Caco-2 (cell line): ENCODE measurements around the gene FAM117B. TPM values are rescaled to one million over a fixed set of nuclear protein-coding genes. Genes with fewer than 3 reads are reported as not detected.

Experiments
- Bru-seq: library from RNA; stranded (reverse); fragments of 400-500 nt; gene quantifications from one replicate; lab custom pipeline; 2021; lab: Mats Ljungman, UMichigan
- BruChase-seq, 2 experiments: library from RNA; stranded (reverse); fragments of 400-500 nt; gene quantifications; one replicate each; lab custom pipeline; 2021; lab: Mats Ljungman, UMichigan
- BruUV-seq: library from RNA; stranded (reverse); fragments of 400-500 nt; replicated peaks from 2 replicates; lab custom pipeline; 2021; lab: Mats Ljungman, UMichigan
- CTCF ChIA-PET: fragments of 300-600 bp; sonication (Branson Sonifier 250); formaldehyde crosslinking; loops from one replicate; lab custom pipeline; 2022; ENCODE audit warnings: antibody characterized with exemption; lab: Charles Lee
- POLR2A ChIA-PET: fragments of 300-600 bp; sonication (Branson Sonifier 250); formaldehyde crosslinking; loops from one replicate; lab custom pipeline; 2022; ENCODE audit warnings: antibody characterized with exemption; lab: Charles Lee
- DNase-seq, 2 experiments: peaks; one replicate each; pipeline versions ENCODE4 v3.0.0 to v3.0.0-alpha.2; 2020 to 2022
- H3K27me3 ChIP-seq: replicated peaks from 2 replicates; pipeline ENCODE4 v1.6.0; 2011; ENCODE audit warnings: low read length; ENCODE audit not compliant: control insufficient read depth, insufficient read depth
- H3K36me3 ChIP-seq: 2 replicates; pipeline ENCODE4 v1.5.1; 2011; ENCODE audit warnings: low read length; ENCODE audit not compliant: control insufficient read depth, insufficient read depth
- H3K4me1 ChIP-seq: fragments of 250-450 bp; sonication (Bioruptor Pico); 2 replicates; pipeline ENCODE4 v1.5.1; 2020; ENCODE audit warnings: mild to moderate bottlenecking
- H3K4me3 ChIP-seq: 2 replicates; pipeline ENCODE4 v1.5.1; 2011; ENCODE audit warnings: low read depth, mild to moderate bottlenecking, control low read depth, low read length
- H3K9me3 ChIP-seq: fragments of 250-450 bp; sonication (Bioruptor Pico); 2 replicates; pipeline ENCODE4 v1.5.1; 2020; ENCODE audit warnings: mild to moderate bottlenecking, moderate library complexity
- H3K27ac Mint-ChIP-seq: one replicate; pipeline ENCODE4 v1.8.0; 2022; ENCODE audit warnings: mixed read lengths; ENCODE audit not compliant: unreplicated experiment
- H3K27me3 Mint-ChIP-seq: one replicate; pipeline ENCODE4 v1.8.0; 2022; ENCODE audit warnings: mixed read lengths; ENCODE audit not compliant: insufficient read depth, unreplicated experiment
- H3K36me3 Mint-ChIP-seq: one replicate; pipeline ENCODE4 v1.8.0; 2022; ENCODE audit warnings: mild to moderate bottlenecking, mixed read lengths; ENCODE audit not compliant: insufficient read depth, unreplicated experiment
- H3K4me1 Mint-ChIP-seq: one replicate; pipeline ENCODE4 v1.8.0; 2022; ENCODE audit warnings: low read depth, mixed read lengths; ENCODE audit not compliant: unreplicated experiment
- H3K4me3 Mint-ChIP-seq: one replicate; pipeline ENCODE4 v1.8.0; 2022; ENCODE audit warnings: mild to moderate bottlenecking, moderate library complexity, mixed read lengths; ENCODE audit not compliant: unreplicated experiment
- H3K9me3 Mint-ChIP-seq: one replicate; pipeline ENCODE4 v1.8.0; 2022; ENCODE audit warnings: mixed read lengths; ENCODE audit not compliant: unreplicated experiment
- CTCF ChIP-seq, 2 experiments: fragments of 200-600 bp in 1 of 2; IDR thresholded peaks; 1 replicate in 1 of 2; 2 replicates in 1 of 2; pipeline versions ENCODE4 v1.5.1 to v1.8.0; 2011 to 2022; ENCODE audit warnings: antibody characterized with exemption in 1 of 2, control low read depth in 1 of 2, inconsistent platforms in 1 of 2, low read depth in 1 of 2, low read length in 1 of 2, mild to moderate bottlenecking in 1 of 2, moderate library complexity in 1 of 2; ENCODE audit not compliant: insufficient read depth in 1 of 2, severe bottlenecking in 1 of 2, unreplicated experiment in 1 of 2
- intact Hi-C: fragments of 100-400 bp; cut with micrococcal nuclease; formaldehyde crosslinking; loops from one replicate; pipeline ENCODE4 v1.10.0; 2022; ENCODE audit not compliant: unreplicated experiment
- long read RNA-seq: library from polyadenylated mRNA; stranded (forward); transcript quantifications from one replicate; pipeline ENCODE4 v2.0.0, GENCODE V29; 2022
- total RNA-seq: library from RNA; stranded (reverse); gene quantifications from 2 replicates; pipeline ENCODE4 v1.2.3, GENCODE V29; 2022

FAM117B gene
- total RNA-seq = 9.6 and 9.8 TPM in 2 replicates
- percentile 67 among the genes with signal in this experiment for Bru-seq, nascent RNA
- BruChase-seq, experiment 1, labeled RNA remaining after a 2-hour chase = percentile 61 among the genes with signal in this experiment
- BruChase-seq, experiment 2, labeled RNA remaining after a 6-hour chase = percentile 54 among the genes with signal in this experiment
- long read RNA-seq, partial matches to known transcripts = 0 of 3 reads
- long read RNA-seq, other reads (novel, unspliced or antisense) = 3 of 3 reads

- H3K4me1 ChIP-seq = peaks cover 9% of the 10 kb centered on the region; the same call in 1 of the 2 replicates
- Mint-ChIP-seq H3K4me3 (peak within 1 kb of the TSS; percentile 89), H3K9me3 (no peaks in the 10 kb centered on the region), H3K36me3 (peaks cover 8% of the 10 kb centered on the region), H3K27me3 (no peaks in the 10 kb centered on the region), H3K4me1 (peaks cover 15% of the 10 kb centered on the region), H3K27ac (peak within 1 kb of the TSS; percentile 80)
- no peaks in the 10 kb centered on the region for H3K9me3 ChIP-seq
- no peaks in the 10 kb centered on the region for H3K36me3 ChIP-seq
- BruUV-seq = no TSS peak
- no peaks in the 10 kb centered on the region for H3K27me3 ChIP-seq
- intact Hi-C loops = loop anchor here (1.0 to 5.0 kb wide), 2 partner anchors 46 to 238 kb away; partner anchors contain the start of gene ICA1L
- DNase-seq = peak; percentile 98
- H3K4me3 ChIP-seq = peak within 1 kb of the TSS; percentile 97
- ChIA-PET CTCF (interaction anchor here (0.6 to 2.6 kb wide), 2 partner anchors 46 to 1553 kb away, joined by 5 to 21 read pairs; no protein-coding TSS in a partner anchor), POLR2A (interaction anchor here (1.0 kb wide), 1 partner anchor 379 kb away, joined by 5 read pairs; no protein-coding TSS in a partner anchor)
- peak in 1 of 2 experiments; percentile 34 for TF ChIP-seq CTCF (IDR thresholded peaks at IDR 0.05; ENCODE audit: insufficient read depth in 1 of 2, low read depth in 1 of 2, low read length in 1 of 2, severe bottlenecking in 1 of 2, unreplicated experiment in 1 of 2)
Observed at GRCh38 chr2:202634556-202635427, at the start of gene FAM117B. FAM117B (plus strand) TSS chr2:202634969; CDS start chr2:202635188, 219 bp downstream.

- H3K36me3 ChIP-seq = no peaks in the 10 kb centered on the region
- H3K27ac Mint-ChIP-seq = no peak overlapping the region
- peak overlapping the region; percentile 40 for H3K4me3 Mint-ChIP-seq
- ChIA-PET POLR2A (interaction anchor here (0.6 to 1.2 kb wide), 3 partner anchors 39 to 1321 kb away, joined by 3 to 5 read pairs (median 3); no protein-coding TSS in a partner anchor), CTCF (interaction anchor here (0.5 to 1.9 kb wide), 6 partner anchors 13 to 481 kb away, joined by 3 to 21 read pairs (median 4); partner anchors contain the start of gene FAM117B)
- no TSS peak for BruUV-seq
- peaks cover 9% of the 10 kb centered on the region for H3K4me1 Mint-ChIP-seq
- intact Hi-C loops = loop anchor here (1.0 to 10.0 kb wide), 4 partner anchors 45 to 1320 kb away; partner anchors contain the start of gene FAM117B
- peaks cover 11% of the 10 kb centered on the region for H3K4me1 ChIP-seq
- no peaks in the 10 kb centered on the region for H3K27me3 Mint-ChIP-seq
- no peaks in the 10 kb centered on the region for H3K27me3 ChIP-seq
- DNase-seq = peak; percentile 81 to 86
- H3K36me3 Mint-ChIP-seq = no peaks in the 10 kb centered on the region
- H3K9me3 Mint-ChIP-seq = no peaks in the 10 kb centered on the region
- H3K9me3 ChIP-seq = no peaks in the 10 kb centered on the region; the same call in 1 of the 2 replicates
- peak; percentile 85 to 86 for TF ChIP-seq CTCF (IDR thresholded peaks at IDR 0.05; ENCODE audit: insufficient read depth in 1 of 2, low read depth in 1 of 2, low read length in 1 of 2, severe bottlenecking in 1 of 2, unreplicated experiment in 1 of 2)
- no peak overlapping the region for H3K4me3 ChIP-seq
Observed at GRCh38 chr2:202588647-202589581, 45.9 kb upstream of the FAM117B start.
